Progenitor cell of endocrine pancreas (in vitro differentiated cells): ENCODE results near the gene FAM131A. TPM values are rescaled to one million over a fixed set of nuclear protein-coding genes. Genes with fewer than 3 reads are reported as not detected.

ENCODE experiments used
- DNase-seq: peaks from one replicate; pipeline ENCODE4 v3.0.0; 2021; ENCODE audit warnings: low spot score; ENCODE audit not compliant: unreplicated experiment
- H3K27ac Mint-ChIP-seq: 2 replicates; pipeline ENCODE4 v1.8.0; 2021; ENCODE audit warnings: mild to moderate bottlenecking, moderate library complexity, mixed read lengths
- H3K27me3 Mint-ChIP-seq: 2 replicates; pipeline ENCODE4 v1.8.0; 2021; ENCODE audit warnings: mixed read lengths
- H3K36me3 Mint-ChIP-seq: 2 replicates; pipeline ENCODE4 v1.8.0; 2022; ENCODE audit warnings: mixed read lengths; ENCODE audit not compliant: insufficient read depth
- H3K4me1 Mint-ChIP-seq: 2 replicates; pipeline ENCODE4 v1.8.0; 2021; ENCODE audit warnings: low read depth, mixed read lengths
- H3K4me3 Mint-ChIP-seq: 2 replicates; pipeline ENCODE4 v1.8.0; 2021; ENCODE audit warnings: low read depth, mild to moderate bottlenecking, moderate library complexity, mixed read lengths
- H3K9me3 Mint-ChIP-seq: 2 replicates; pipeline ENCODE4 v1.8.0; 2021; ENCODE audit warnings: low read depth, mixed read lengths
- total RNA-seq: library from RNA; stranded (reverse); gene quantifications from 2 replicates; pipeline ENCODE4 v1.2.1, GENCODE V29; 2021
- TF ChIP-seq, protein P1 (sequence below): fragments of 200-600 bp; sonication (generic); IDR thresholded peaks from one replicate; pipeline ENCODE4 v1.5.0; 2021; ENCODE audit warnings: antibody characterized with exemption, mild to moderate bottlenecking; ENCODE audit not compliant: unreplicated experiment

FAM131A gene
- total RNA-seq, 1 donor from 2014 or later, result 15.4 TPM

DNA sequence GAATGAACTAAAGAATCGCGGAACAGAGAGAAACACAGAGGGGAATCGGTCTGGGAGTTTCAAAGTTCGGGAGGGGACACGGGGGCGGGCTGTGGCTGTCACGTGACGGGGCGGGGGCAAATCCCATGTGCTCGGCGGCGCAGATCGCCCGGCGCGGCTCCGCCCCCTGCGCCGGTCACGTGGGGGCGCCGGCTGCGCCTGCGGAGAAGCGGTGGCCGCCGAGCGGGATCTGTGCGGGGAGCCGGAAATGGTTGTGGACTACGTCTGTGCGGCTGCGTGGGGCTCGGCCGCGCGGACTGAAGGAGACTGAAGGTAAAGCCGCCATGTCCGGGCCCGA, 23.1 kb upstream of the FAM131A start, which contains the start of gene EIF4G1:
Gene EIF4G1 (plus strand): TSS at position 244 of the 337 bp plus-strand sequence. CDS start 1,191 bp downstream, outside the sequence.
- no peaks in the 10 kb centered on the region for H3K9me3 Mint-ChIP-seq
- DNase-seq, result peak; percentile 83
- peak within 1 kb of the TSS; percentile 79 for H3K4me3 Mint-ChIP-seq
- TF ChIP-seq, protein P1, sequence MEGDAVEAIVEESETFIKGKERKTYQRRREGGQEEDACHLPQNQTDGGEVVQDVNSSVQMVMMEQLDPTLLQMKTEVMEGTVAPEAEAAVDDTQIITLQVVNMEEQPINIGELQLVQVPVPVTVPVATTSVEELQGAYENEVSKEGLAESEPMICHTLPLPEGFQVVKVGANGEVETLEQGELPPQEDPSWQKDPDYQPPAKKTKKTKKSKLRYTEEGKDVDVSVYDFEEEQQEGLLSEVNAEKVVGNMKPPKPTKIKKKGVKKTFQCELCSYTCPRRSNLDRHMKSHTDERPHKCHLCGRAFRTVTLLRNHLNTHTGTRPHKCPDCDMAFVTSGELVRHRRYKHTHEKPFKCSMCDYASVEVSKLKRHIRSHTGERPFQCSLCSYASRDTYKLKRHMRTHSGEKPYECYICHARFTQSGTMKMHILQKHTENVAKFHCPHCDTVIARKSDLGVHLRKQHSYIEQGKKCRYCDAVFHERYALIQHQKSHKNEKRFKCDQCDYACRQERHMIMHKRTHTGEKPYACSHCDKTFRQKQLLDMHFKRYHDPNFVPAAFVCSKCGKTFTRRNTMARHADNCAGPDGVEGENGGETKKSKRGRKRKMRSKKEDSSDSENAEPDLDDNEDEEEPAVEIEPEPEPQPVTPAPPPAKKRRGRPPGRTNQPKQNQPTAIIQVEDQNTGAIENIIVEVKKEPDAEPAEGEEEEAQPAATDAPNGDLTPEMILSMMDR, result no peak
- H3K27me3 Mint-ChIP-seq, result no peaks in the 10 kb centered on the region
- peaks cover 19% of the 10 kb centered on the region for H3K4me1 Mint-ChIP-seq
- peak within 1 kb of the TSS; percentile 92 for H3K27ac Mint-ChIP-seq
- peaks cover 15% of the 10 kb centered on the region for H3K36me3 Mint-ChIP-seq

DNA sequence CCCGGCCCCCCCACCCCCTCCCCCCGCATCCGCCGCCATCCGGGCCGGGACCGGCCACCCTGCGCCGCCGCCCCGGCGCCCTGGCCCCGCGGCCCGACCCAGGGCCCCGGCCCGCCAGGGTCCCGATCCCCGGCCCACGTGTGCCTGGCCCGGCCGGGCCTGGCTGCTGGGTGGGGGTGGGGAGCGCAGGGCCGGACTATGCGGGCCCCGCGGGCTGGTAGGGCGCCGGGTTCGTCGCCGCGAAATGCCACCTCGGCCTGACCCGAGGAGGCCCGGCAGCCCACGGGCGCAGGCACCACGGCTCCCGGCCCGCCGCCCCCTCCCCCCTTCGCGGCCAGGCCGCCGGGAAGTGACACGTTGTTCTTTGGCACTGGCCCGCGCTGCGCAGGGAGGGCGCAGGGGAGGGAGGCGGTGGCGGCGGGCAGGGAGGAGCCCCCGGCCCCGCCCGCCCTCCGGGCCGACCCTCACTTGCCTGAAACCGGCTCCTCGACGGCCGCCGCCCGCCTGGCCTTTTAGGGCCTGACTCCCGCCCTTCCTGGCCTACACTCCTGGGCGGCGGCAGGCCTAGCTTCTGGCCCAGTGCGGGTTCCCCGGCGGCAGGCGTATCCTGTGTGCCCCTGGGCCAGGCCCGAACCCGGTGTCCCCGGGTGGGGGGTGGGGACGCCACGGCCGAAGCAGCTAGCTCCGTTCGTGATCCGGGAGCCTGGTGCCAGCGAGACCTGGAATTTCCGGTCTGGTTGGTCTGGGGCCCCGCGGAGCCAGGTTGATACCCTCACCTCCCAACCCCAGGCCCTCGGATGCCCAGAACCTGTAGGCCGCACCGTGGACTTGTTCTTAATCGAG, 22.5 kb upstream of the FAM131A start:
- Mint-ChIP-seq H3K4me1 (peaks cover 19% of the 10 kb centered on the region), H3K9me3 (no peaks in the 10 kb centered on the region), H3K4me3 (peak overlapping the region; percentile 79), H3K36me3 (peaks cover 13% of the 10 kb centered on the region), H3K27ac (peak overlapping the region; percentile 92), H3K27me3 (no peaks in the 10 kb centered on the region)
- peak; percentile 55 for DNase-seq
- TF ChIP-seq, protein P1, result no peak

DNA sequence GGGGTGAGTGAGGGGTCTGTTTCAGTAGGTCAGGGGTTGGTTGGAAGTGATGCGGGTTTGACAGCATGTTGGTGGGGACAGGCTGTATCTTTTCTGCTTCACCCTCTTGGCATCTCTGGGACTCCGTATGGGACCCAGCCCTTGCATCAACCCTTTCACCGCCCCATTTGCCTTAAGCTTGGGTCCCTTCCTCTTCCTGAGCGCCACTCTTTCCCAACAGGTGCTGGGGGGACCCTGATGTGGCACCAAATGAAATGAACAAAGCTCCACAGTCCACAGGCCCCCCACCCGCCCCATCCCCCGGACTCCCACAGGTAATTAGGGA, 21.9 kb upstream of the FAM131A start:
- Mint-ChIP-seq H3K27ac (peak overlapping the region; percentile 92), H3K4me3 (peak overlapping the region; percentile 79), H3K27me3 (no peaks in the 10 kb centered on the region), H3K9me3 (no peaks in the 10 kb centered on the region), H3K36me3 (peaks cover 12% of the 10 kb centered on the region), H3K4me1 (peaks cover 19% of the 10 kb centered on the region)
- TF ChIP-seq, protein P1, result no peak
- no peak for DNase-seq

DNA sequence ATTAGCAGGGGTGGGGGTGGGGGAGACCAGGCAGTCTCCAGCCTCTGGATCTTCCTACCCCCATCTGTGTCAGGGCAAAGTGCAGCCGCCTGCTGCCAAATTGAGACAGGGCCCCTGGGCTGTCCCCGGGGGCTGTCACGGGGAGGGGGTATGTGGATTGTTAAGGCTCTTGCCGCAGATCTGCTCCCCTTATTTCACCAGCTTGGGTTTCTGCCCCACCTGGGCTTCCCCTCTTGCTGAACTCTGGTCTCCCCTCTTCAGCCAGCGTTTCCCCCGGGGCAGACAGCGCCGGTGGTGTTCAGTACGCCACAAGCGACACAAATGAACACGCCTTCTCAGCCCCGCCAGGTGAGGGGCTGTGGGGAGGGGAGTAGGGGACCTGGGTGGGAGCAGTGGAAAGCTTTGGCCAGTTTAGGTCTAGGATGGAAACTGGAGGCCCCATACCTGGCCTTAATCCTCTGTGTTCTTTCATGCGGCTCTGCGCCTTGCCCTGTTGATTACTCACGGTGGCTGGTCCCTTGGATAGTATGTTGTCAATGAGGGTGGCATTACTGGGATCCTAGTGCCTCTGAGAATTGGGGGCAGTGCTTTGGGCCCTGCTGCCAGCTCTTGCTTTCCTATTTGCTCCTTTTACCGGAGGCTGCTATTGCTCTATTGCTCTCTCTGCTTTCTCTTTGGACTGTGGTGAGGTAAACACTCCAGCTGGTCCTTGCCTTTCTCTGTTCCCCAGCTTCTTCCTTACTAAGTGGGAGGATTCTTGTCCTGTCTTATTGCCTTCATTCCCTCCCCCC, 21.3 kb upstream of the FAM131A start:
- DNase-seq, result no peak
- H3K4me3 Mint-ChIP-seq, result peak overlapping the region; percentile 79
- TF ChIP-seq, protein P1, result no peak
- peak overlapping the region; percentile 94 for H3K27ac Mint-ChIP-seq
- no peaks in the 10 kb centered on the region for H3K27me3 Mint-ChIP-seq
- peaks cover 16% of the 10 kb centered on the region for H3K36me3 Mint-ChIP-seq
- H3K4me1 Mint-ChIP-seq, result peaks cover 19% of the 10 kb centered on the region
- no peaks in the 10 kb centered on the region for H3K9me3 Mint-ChIP-seq

- no peaks in the 10 kb centered on the region for H3K27me3 Mint-ChIP-seq
- H3K9me3 Mint-ChIP-seq, result no peaks in the 10 kb centered on the region
- TF ChIP-seq, protein P1, result no peak
Observed at GRCh38 chr3:184316792-184317191, 20.6 kb upstream of the FAM131A start.

More at GRCh38 chr3:184316792-184317191, 20.6 kb upstream of the FAM131A start:
- Mint-ChIP-seq H3K4me3 (peak overlapping the region; percentile 79), H3K4me1 (peaks cover 19% of the 10 kb centered on the region), H3K36me3 (peaks cover 21% of the 10 kb centered on the region), H3K27ac (peak overlapping the region; percentile 94)
- DNase-seq, result no peak
